ENCODE measurements around the gene RNF157. TPM values are rescaled to one million over a fixed set of nuclear protein-coding genes. Genes with fewer than 3 reads are reported as not detected.

Gene RNF157
- total and polyA plus RNA-seq, 10 of the 15 experiments (the other 5 are each of a cell fraction or from before 2014, with no cell fraction given) = 1.4 to 15.9 (median 9.6) TPM

- TF ChIP-seq TCF7 (IDR thresholded peaks at IDR 0.05; ENCODE audit: borderline replicate concordance) (no peak), ATF7 (IDR thresholded peaks at IDR 0.05; ENCODE audit: low read depth) (peak; percentile 30; the same call in 1 of the 2 replicates), CBFB (IDR thresholded peaks at IDR 0.05; ENCODE audit: low read depth) (peak; percentile 21; the same call in 1 of the 2 replicates), WRNIP1 (IDR thresholded peaks at IDR 0.05; ENCODE audit: borderline replicate concordance, low read depth, low read length) (no peak), ZNF24 (IDR thresholded peaks at IDR 0.05) (peak; percentile 75), ELK1 (IDR thresholded peaks at IDR 0.05; ENCODE audit: low read depth, low read length) (no peak), IRF5 (IDR thresholded peaks at IDR 0.05; ENCODE audit: borderline replicate concordance) (no peak), SMAD5 (IDR thresholded peaks at IDR 0.05; ENCODE audit: low read depth) (no peak), BCL11A (IDR thresholded peaks at IDR 0.05; ENCODE audit: low read depth, low read length) (0 out of 2 replicates have a peak, but pooled peaks have one; percentile 39), ATF2 (IDR thresholded peaks at IDR 0.05; ENCODE audit: low read length) (no peak), SMARCA5 (IDR thresholded peaks at IDR 0.05) (no peak), ZBTB33 (IDR thresholded peaks at IDR 0.05) (no peak), POU2F2 (IDR thresholded peaks at IDR 0.05; ENCODE audit: borderline replicate concordance, low read depth, low read length) (no peak), NBN (IDR thresholded peaks at IDR 0.05) (no peak), ZNF592 (IDR thresholded peaks at IDR 0.05) (no peak), MLLT1 (IDR thresholded peaks at IDR 0.05) (peak; percentile 34; the same call in 1 of the 2 replicates), NR2C2 (IDR thresholded peaks at IDR 0.05; ENCODE audit: borderline replicate concordance, control insufficient read depth, insufficient read length, low read depth) (no peak)
These were observed 12.0 kb upstream of the RNF157 start (continued) for GRCh38 chr17:76252040-76252954.

Data from GM12878 (cell line).